KMS-11 (cell line): ENCODE data around the gene PTPRN2.
"Not testable (repeated sequence)": the region's sequence is repeated elsewhere in the genome, so short reads cannot be mapped to it uniquely, and the experiment has no call there.

Source experiments
- H2AFZ ChIP-seq: fragments of 200-600 bp; sonication (generic); 2 replicates; pipeline ENCODE4 v1.6.1; 2016; ENCODE audit warnings: antibody characterized with exemption, mixed run types, low read depth
- H3K27ac ChIP-seq: fragments of 200-600 bp; sonication (generic); 2 replicates; pipeline ENCODE4 v1.6.1; 2016; ENCODE audit warnings: mild to moderate bottlenecking, mixed run types
- H3K27me3 ChIP-seq: fragments of 200-600 bp; sonication (generic); 2 replicates; pipeline ENCODE4 v1.6.1; 2017; ENCODE audit warnings: mild to moderate bottlenecking, low read depth, mixed run types, moderate library complexity; ENCODE audit not compliant: insufficient read depth
- H3K36me3 ChIP-seq: fragments of 200-600 bp; sonication (generic); 2 replicates; pipeline ENCODE4 v1.6.1; 2017; ENCODE audit warnings: mild to moderate bottlenecking, mixed run types; ENCODE audit not compliant: insufficient read depth
- H3K4me1 ChIP-seq: fragments of 200-600 bp; sonication (generic); 2 replicates; pipeline ENCODE4 v1.6.1; 2016; ENCODE audit warnings: mild to moderate bottlenecking, low read depth, mixed run types; ENCODE audit not compliant: poor library complexity, severe bottlenecking
- H3K4me2 ChIP-seq: fragments of 200-600 bp; sonication (generic); 2 replicates; pipeline ENCODE4 v1.7.0; 2016; ENCODE audit warnings: mild to moderate bottlenecking, mixed run types
- H3K4me3 ChIP-seq: fragments of 200-600 bp; sonication (generic); IDR thresholded peaks from 2 replicates; pipeline ENCODE4 v1.6.1; 2017; ENCODE audit warnings: low read depth, low read length, mixed read lengths; ENCODE audit not compliant: insufficient read depth
- H3K79me2 ChIP-seq: fragments of 200-600 bp; sonication (generic); 2 replicates; pipeline ENCODE4 v1.6.1; 2016; ENCODE audit warnings: low read depth, mixed run types; ENCODE audit not compliant: insufficient read depth
- H3K9ac ChIP-seq: fragments of 200-600 bp; sonication (generic); 2 replicates; pipeline ENCODE4 v1.6.1; 2016; ENCODE audit warnings: mild to moderate bottlenecking, mixed run types
- H4K20me1 ChIP-seq: fragments of 200-600 bp; sonication (generic); 2 replicates; pipeline ENCODE4 v1.6.1; 2016; ENCODE audit warnings: mild to moderate bottlenecking, mixed run types; ENCODE audit not compliant: insufficient read depth
- TF ChIP-seq, protein P1 (sequence below): fragments of 200-600 bp; sonication (generic); conservative IDR thresholded peaks from 2 replicates; pipeline ENCODE4 v1.6.1; 2017; ENCODE audit warnings: low read depth, mild to moderate bottlenecking, antibody characterized with exemption, low read length, moderate library complexity, mixed read lengths

The PTPRN2 gene

DNA sequence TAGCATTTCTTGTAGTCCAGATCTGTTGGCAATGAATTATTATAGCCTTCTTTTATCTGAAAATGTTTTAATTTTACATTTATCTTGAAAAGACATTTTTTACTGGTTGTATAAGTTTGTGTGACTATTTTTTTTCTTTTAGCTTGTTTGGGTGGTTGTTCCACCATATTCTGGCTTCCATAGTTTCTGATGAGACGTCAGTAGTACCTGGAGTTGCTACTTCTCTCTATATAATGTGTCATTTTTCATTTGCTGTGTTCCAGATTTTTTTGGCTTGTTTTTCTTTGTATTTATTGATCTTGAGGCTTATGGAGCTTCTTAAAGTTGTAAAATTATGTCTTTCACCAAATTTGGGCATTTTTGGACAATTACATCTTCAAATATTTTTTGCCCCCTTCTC lies 1082.0 kb downstream of the PTPRN2 start:
- no peak overlapping the region for H3K4me3 ChIP-seq
- H4K20me1 ChIP-seq, result no peaks in the 10 kb centered on the region
- H2AFZ ChIP-seq, result no peak overlapping the region
- no peaks in the 10 kb centered on the region for H3K36me3 ChIP-seq
- TF ChIP-seq, protein P1, sequence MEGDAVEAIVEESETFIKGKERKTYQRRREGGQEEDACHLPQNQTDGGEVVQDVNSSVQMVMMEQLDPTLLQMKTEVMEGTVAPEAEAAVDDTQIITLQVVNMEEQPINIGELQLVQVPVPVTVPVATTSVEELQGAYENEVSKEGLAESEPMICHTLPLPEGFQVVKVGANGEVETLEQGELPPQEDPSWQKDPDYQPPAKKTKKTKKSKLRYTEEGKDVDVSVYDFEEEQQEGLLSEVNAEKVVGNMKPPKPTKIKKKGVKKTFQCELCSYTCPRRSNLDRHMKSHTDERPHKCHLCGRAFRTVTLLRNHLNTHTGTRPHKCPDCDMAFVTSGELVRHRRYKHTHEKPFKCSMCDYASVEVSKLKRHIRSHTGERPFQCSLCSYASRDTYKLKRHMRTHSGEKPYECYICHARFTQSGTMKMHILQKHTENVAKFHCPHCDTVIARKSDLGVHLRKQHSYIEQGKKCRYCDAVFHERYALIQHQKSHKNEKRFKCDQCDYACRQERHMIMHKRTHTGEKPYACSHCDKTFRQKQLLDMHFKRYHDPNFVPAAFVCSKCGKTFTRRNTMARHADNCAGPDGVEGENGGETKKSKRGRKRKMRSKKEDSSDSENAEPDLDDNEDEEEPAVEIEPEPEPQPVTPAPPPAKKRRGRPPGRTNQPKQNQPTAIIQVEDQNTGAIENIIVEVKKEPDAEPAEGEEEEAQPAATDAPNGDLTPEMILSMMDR, result no peak
- H3K4me1 ChIP-seq, result no peaks in the 10 kb centered on the region
- no peak overlapping the region for H3K27ac ChIP-seq
- H3K79me2 ChIP-seq, result no peaks in the 10 kb centered on the region
- no peak overlapping the region for H3K9ac ChIP-seq
- no peak overlapping the region for H3K4me2 ChIP-seq
- H3K27me3 ChIP-seq, result no peaks in the 10 kb centered on the region; the same call in 1 of the 2 replicates

DNA sequence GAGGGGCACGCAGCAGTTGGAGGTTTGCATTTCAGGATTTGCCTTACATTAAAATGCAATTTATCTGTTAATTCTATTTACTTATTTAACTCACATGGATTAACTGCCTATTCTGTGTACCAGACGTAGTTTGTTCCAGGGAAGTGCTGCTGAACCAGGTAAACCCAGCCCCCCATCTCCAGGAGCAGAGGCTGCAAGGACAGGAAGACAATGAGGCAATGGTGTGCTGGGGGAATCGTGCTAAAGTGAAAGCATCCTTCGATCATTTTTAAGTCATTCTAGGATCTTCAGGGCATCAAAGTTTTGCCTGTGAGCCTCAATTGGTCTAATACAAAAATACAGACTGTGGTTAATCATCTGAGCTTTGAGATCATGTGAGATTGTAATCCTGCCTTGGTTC lies 1084.4 kb downstream of the PTPRN2 start:
- H3K4me2 ChIP-seq, result no peak overlapping the region
- no peak overlapping the region for H3K9ac ChIP-seq
- peaks cover 5% of the 10 kb centered on the region; the same call in 1 of the 2 replicates for H3K27me3 ChIP-seq
- no peak overlapping the region for H3K27ac ChIP-seq
- TF ChIP-seq, protein P1, result no peak
- no peaks in the 10 kb centered on the region for H3K36me3 ChIP-seq
- H3K79me2 ChIP-seq, result no peaks in the 10 kb centered on the region
- H2AFZ ChIP-seq, result no peak overlapping the region
- no peaks in the 10 kb centered on the region for H4K20me1 ChIP-seq
- H3K4me1 ChIP-seq, result no peaks in the 10 kb centered on the region
- H3K4me3 ChIP-seq, result no peak overlapping the region

DNA sequence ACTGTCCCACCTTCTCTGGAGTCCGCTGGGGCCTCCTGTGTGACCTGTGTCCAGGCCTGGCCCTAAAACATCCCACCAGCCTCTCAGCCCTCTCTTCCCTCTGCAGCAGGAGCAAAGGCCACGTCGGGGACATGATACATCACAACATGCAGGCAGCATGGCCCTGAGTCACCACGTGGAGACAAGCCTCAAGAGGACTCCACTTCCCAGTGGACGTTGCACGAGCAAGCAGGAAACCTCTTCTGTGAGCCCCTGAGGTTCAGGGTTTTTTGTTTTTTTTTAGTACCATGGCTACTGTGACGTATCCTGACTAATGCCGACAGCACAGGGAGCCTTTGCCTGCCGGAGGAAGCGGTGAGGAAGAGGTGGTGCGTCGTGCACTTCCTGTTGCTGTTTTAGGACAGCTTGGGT lies 1084.9 kb downstream of the PTPRN2 start:
- H3K4me2 ChIP-seq, result no peak overlapping the region
- TF ChIP-seq, protein P1, result no peak
- peaks cover 8% of the 10 kb centered on the region; the same call in 1 of the 2 replicates for H3K27me3 ChIP-seq

DNA sequence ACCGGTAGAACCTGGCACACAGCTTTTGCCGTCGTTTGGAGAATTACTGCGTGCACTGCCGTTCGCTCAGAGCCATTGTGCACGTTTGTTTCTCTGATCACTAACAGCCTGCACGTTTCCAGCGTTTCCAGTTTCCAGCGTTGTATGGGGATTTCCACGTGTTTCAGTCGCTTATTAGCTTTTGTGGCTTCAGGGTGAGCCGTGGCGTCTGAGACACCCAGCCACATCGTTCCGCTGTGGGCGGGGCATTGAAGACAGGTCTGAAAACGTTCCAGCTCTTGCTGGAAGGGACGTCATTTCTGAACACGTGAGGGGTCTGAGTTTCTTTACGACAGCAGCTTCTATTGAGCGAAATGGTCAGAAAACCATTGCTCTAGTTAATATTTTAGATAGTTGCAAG lies 1086.0 kb downstream of the PTPRN2 start:
- H4K20me1 ChIP-seq, result no peaks in the 10 kb centered on the region
- H3K4me3 ChIP-seq, result no peak overlapping the region
- H3K9ac ChIP-seq, result no peak overlapping the region
- no peak overlapping the region for H2AFZ ChIP-seq
- no peaks in the 10 kb centered on the region for H3K79me2 ChIP-seq
- H3K4me1 ChIP-seq, result no peaks in the 10 kb centered on the region
- H3K27ac ChIP-seq, result no peak overlapping the region
- H3K4me2 ChIP-seq, result no peak overlapping the region
- TF ChIP-seq, protein P1, result no peak
- no peaks in the 10 kb centered on the region for H3K36me3 ChIP-seq
- H3K27me3 ChIP-seq, result peaks cover 13% of the 10 kb centered on the region; the same call in 1 of the 2 replicates

More for the DNA sequence above, 1084.9 kb downstream of the PTPRN2 start:
- H3K9ac ChIP-seq, result no peak overlapping the region
- no peak overlapping the region for H3K4me3 ChIP-seq
- H4K20me1 ChIP-seq, result no peaks in the 10 kb centered on the region
- no peaks in the 10 kb centered on the region for H3K79me2 ChIP-seq
- H3K27ac ChIP-seq, result no peak overlapping the region
- H2AFZ ChIP-seq, result no peak overlapping the region
- H3K4me1 ChIP-seq, result no peaks in the 10 kb centered on the region
- H3K36me3 ChIP-seq, result no peaks in the 10 kb centered on the region

DNA sequence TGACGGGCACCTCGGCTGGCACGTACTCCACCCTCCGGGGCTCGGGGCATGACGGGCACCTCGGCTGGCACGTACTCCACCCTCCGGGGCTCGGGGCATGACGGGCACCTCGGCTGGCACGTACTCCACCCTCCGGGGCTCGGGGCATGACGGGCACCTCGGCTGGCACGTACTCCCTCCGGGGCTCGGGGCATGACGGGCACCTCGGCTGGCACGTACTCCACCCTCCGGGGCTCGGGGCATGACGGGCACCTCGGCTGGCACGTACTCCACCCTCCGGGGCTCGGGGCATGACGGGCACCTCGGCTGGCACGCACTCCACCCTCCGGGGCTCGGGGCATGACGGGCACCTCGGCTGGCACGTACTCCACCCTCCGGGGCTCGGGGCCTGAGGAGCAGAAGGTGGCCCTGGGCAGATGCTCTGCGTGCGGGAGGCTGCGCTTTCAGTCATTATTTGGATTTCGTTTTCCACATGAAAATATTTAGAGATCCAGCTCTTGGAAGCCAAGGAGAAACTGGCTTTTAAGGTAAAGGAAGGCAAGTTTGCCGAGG lies 1086.6 kb downstream of the PTPRN2 start:
- H3K27me3 ChIP-seq, result peaks cover 18% of the 10 kb centered on the region; the same call in 1 of the 2 replicates
- not testable (repeated sequence) for H3K9ac ChIP-seq, H3K4me2 ChIP-seq, H3K79me2 ChIP-seq, H3K27ac ChIP-seq, H3K4me1 ChIP-seq, H3K36me3 ChIP-seq, H2AFZ ChIP-seq, H3K4me3 ChIP-seq, H4K20me1 ChIP-seq
